HFF-Myc (cell line): ENCODE results near the gene SPTB.

ENCODE experiments used
- DNase-seq: peaks from one replicate; pipeline ENCODE4 v3.0.0-alpha.2; 2011; ENCODE audit warnings: low read depth; ENCODE audit errors: extremely low read depth
- H3K4me3 ChIP-seq: replicated peaks from 2 replicates; pipeline ENCODE4 v1.5.1; 2011; ENCODE audit warnings: low read depth, mild to moderate bottlenecking, control low read depth, low read length
- CTCF ChIP-seq: IDR thresholded peaks from 2 replicates; pipeline ENCODE4 v1.5.1; 2012; ENCODE audit warnings: mild to moderate bottlenecking, low read depth, low read length, control low read depth; ENCODE audit errors: missing control alignments

The SPTB gene

GRCh38 chr14:64732066-64732465 lies 147.6 kb downstream of the SPTB start:
- no peak for DNase-seq
- H3K4me3 ChIP-seq: no peak overlapping the region
- TF ChIP-seq CTCF: no peak

GRCh38 chr14:64731141-64731581 lies 148.5 kb downstream of the SPTB start:
- DNase-seq: no peak
- no peak for TF ChIP-seq CTCF
- H3K4me3 ChIP-seq: no peak overlapping the region

- no peak for DNase-seq
- TF ChIP-seq CTCF: no peak
- H3K4me3 ChIP-seq: no peak overlapping the region
Observed at GRCh38 chr14:64730681-64731080, 149.0 kb downstream of the SPTB start.

- no peak for DNase-seq
- no peak overlapping the region for H3K4me3 ChIP-seq
- TF ChIP-seq CTCF: no peak
Observed at GRCh38 chr14:64730061-64730440, 149.7 kb downstream of the SPTB start.

- no peak overlapping the region for H3K4me3 ChIP-seq
- DNase-seq: no peak
- no peak for TF ChIP-seq CTCF
Observed at GRCh38 chr14:64729386-64730060, 150.2 kb downstream of the SPTB start.

GRCh38 chr14:64728856-64729255 lies 150.9 kb downstream of the SPTB start:
- no peak for TF ChIP-seq CTCF
- H3K4me3 ChIP-seq: no peak overlapping the region
- no peak for DNase-seq

GRCh38 chr14:64728106-64728505 lies 151.6 kb downstream of the SPTB start:
- H3K4me3 ChIP-seq: no peak overlapping the region
- no peak for TF ChIP-seq CTCF
- DNase-seq: no peak
